ENCODE data around the gene TSSK2. TPM values are rescaled to one million over a fixed set of nuclear protein-coding genes. Genes with fewer than 3 reads are reported as not detected.

The TSSK2 gene
- total RNA-seq, 4 donors from 2014 or later, result not detected

DNA sequence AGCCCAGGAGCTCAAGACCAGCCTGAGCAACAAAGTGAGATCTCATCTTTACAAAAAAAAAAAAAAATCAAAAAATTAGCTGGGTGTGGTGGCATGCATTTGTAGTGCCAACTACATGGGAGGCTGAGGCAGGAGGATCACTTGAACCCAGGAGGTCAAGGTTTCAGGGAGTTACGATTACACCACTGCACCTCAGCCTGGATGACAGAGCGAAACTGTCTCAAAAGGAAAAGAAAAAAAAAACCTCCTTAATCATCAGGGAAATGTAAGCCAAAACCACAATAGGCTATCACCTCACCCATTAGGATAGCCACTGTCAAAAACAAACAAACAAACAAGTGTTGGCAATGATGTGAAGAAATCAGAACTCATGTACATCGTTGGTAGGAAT is 22.3 kb upstream of the TSSK2 start:
- TF ChIP-seq, protein P1, sequence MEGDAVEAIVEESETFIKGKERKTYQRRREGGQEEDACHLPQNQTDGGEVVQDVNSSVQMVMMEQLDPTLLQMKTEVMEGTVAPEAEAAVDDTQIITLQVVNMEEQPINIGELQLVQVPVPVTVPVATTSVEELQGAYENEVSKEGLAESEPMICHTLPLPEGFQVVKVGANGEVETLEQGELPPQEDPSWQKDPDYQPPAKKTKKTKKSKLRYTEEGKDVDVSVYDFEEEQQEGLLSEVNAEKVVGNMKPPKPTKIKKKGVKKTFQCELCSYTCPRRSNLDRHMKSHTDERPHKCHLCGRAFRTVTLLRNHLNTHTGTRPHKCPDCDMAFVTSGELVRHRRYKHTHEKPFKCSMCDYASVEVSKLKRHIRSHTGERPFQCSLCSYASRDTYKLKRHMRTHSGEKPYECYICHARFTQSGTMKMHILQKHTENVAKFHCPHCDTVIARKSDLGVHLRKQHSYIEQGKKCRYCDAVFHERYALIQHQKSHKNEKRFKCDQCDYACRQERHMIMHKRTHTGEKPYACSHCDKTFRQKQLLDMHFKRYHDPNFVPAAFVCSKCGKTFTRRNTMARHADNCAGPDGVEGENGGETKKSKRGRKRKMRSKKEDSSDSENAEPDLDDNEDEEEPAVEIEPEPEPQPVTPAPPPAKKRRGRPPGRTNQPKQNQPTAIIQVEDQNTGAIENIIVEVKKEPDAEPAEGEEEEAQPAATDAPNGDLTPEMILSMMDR (IDR thresholded peaks at IDR 0.05), result no peak
- TF ChIP-seq POLR2A (IDR thresholded peaks at IDR 0.05), result no peak
- 75 to 77% methylated on average over 3 of the region's 3 CpGs for WGBS, 2 donors

GRCh38 chr22:19109198-19110063 is 21.7 kb upstream of the TSSK2 start:
- no peak overlapping the region for H3K4me3 ChIP-seq (ENCODE audit: low read depth, poor library complexity, severe bottlenecking)
- intact Hi-C loops (cut with DNase I; ENCODE audit: low total_unique reads), result no loop called here
- TF ChIP-seq POLR2A (IDR thresholded peaks at IDR 0.05), result no peak
- TF ChIP-seq, protein P1 (IDR thresholded peaks at IDR 0.05), result no peak
- DNase-seq (ENCODE audit: low spot score in 2 of 2), result peak in 1 of 2 donors; percentile 58
- 40 to 41% methylated on average over 7 of the region's 7 CpGs for WGBS, 2 donors

More for the DNA sequence above, 22.3 kb upstream of the TSSK2 start:
- H3K4me3 ChIP-seq (ENCODE audit: low read depth, poor library complexity, severe bottlenecking), result no peak overlapping the region
- intact Hi-C loops (cut with DNase I; ENCODE audit: low total_unique reads), result no loop called here
- DNase-seq (ENCODE audit: low spot score in 2 of 2), result no peak

- H3K4me3 ChIP-seq (ENCODE audit: low read depth, poor library complexity, severe bottlenecking), result no peak overlapping the region
- WGBS, 2 donors, result 47 to 51% methylated on average over 4 of the region's 4 CpGs
- DNase-seq (ENCODE audit: low spot score in 2 of 2), result no peak
- intact Hi-C loops (cut with DNase I; ENCODE audit: low total_unique reads), result no loop called here
- TF ChIP-seq, protein P1 (IDR thresholded peaks at IDR 0.05), result no peak
- TF ChIP-seq POLR2A (IDR thresholded peaks at IDR 0.05), result no peak
Observed at GRCh38 chr22:19110064-19110458, 21.0 kb upstream of the TSSK2 start.

DNA sequence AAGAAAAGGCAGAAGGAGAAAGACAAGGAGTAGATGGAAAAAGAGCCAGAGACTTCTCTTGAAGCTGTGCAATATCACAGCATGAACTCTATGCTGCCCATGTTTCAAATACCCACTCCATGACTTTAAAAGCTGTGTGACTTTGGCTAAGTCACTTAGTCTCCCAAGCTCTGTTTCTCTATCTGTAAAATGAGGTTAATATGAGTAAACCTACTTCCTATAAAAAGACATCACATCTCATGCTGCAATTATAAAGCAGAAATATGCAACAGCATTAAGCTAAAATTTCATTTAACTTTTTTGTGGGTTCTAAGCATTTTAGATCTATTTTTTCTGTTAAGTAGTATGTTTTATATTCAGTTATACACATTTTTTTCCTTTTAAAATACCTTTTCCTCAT is 20.5 kb upstream of the TSSK2 start:
- DNase-seq (ENCODE audit: low spot score in 2 of 2), result no peak
- H3K4me3 ChIP-seq (ENCODE audit: low read depth, poor library complexity, severe bottlenecking), result no peak overlapping the region
- TF ChIP-seq POLR2A (IDR thresholded peaks at IDR 0.05), result no peak
- TF ChIP-seq, protein P1 (IDR thresholded peaks at IDR 0.05), result no peak
- intact Hi-C loops (cut with DNase I; ENCODE audit: low total_unique reads), result no loop called here

- intact Hi-C loops (cut with DNase I; ENCODE audit: low total_unique reads), result no loop called here
- no peak for TF ChIP-seq POLR2A (IDR thresholded peaks at IDR 0.05)
- TF ChIP-seq, protein P1 (IDR thresholded peaks at IDR 0.05), result no peak
- no peak for DNase-seq (ENCODE audit: low spot score in 2 of 2)
- no peak overlapping the region for H3K4me3 ChIP-seq (ENCODE audit: low read depth, poor library complexity, severe bottlenecking)
- 88 to 94% methylated on average over 3 of the region's 3 CpGs for WGBS, 2 donors
Observed at GRCh38 chr22:19111140-19111539, 20.0 kb upstream of the TSSK2 start.
